OCI-LY7 (cell line): ENCODE measurements around the gene ING2. TPM values are rescaled to one million over a fixed set of nuclear protein-coding genes. Genes with fewer than 3 reads are reported as not detected.

Experiments used
- total RNA-seq, 2 experiments: library from RNA; depleted of rRNA in 1 of 2; stranded (reverse); fragments of >200 nt in 1 of 2; shearing (Covaris generic) in 1 of 2; gene quantifications; 2 replicates each; pipeline ENCODE4 v1.2.3, GENCODE V29; 2014 to 2022

The ING2 gene
- total RNA-seq, 2 experiments from 2014 or later = 23.3 to 26.0 TPM

Other genes with a start within 250 kb of the ING2 start
- gene CLDN22, start 184.8 kb upstream of the ING2 start, total RNA-seq (2014; rRNA removed; shearing (Covaris generic)) = not detected in 2 replicates
- not detected in 2 replicates for gene CLDN22, start 184.8 kb upstream of the ING2 start, total RNA-seq (2022)
- not detected in 2 replicates for gene CLDN24, start 182.6 kb upstream of the ING2 start, total RNA-seq (2014; rRNA removed; shearing (Covaris generic))
- gene CLDN24, start 182.6 kb upstream of the ING2 start, total RNA-seq (2022) = not detected in 2 replicates
- 32.3 and 36.3 TPM in 2 replicates for gene CDKN2AIP, start 60.4 kb upstream of the ING2 start, total RNA-seq (2014; rRNA removed; shearing (Covaris generic))
- gene CDKN2AIP, start 60.4 kb upstream of the ING2 start, total RNA-seq (2022) = 31.2 and 33.9 TPM in 2 replicates
- 14.4 and 20.4 TPM in 2 replicates for gene RWDD4, start 154.1 kb downstream of the ING2 start, total RNA-seq (2014; rRNA removed; shearing (Covaris generic))
- 26.4 and 27.6 TPM in 2 replicates for gene RWDD4, start 154.1 kb downstream of the ING2 start, total RNA-seq (2022)
- gene TRAPPC11, start 154.2 kb downstream of the ING2 start, total RNA-seq (2014; rRNA removed; shearing (Covaris generic)) = 27.8 and 35.9 TPM in 2 replicates
- gene TRAPPC11, start 154.2 kb downstream of the ING2 start, total RNA-seq (2022) = 35.7 and 40.4 TPM in 2 replicates